Adrenal gland (tissue), 5 donors: ENCODE measurements around the gene NT5C2.

Experiments
- CTCF ChIP-seq, 6 experiments: fragments of 450-650 bp in 4 of 6; fragments of 200-600 bp in 2 of 6; sonication (generic) in 1 of 6; IDR thresholded peaks; 1 replicate in 5 of 6; 2 replicates in 1 of 6; pipeline versions ENCODE4 v1.5.1 to v1.8.0; 2016 to 2021; ENCODE audit warnings: antibody characterized with exemption in 6 of 6, mild to moderate bottlenecking in 2 of 6, moderate library complexity in 1 of 6
- POLR2A ChIP-seq, 2 donors: fragments of 450-650 bp; IDR thresholded peaks; one replicate each; pipeline ENCODE4 v1.6.1; 2017; ENCODE audit warnings: antibody characterized with exemption in 2 of 2, mild to moderate bottlenecking in 2 of 2, moderate library complexity in 1 of 2
- donor health status: DM: no; HTN: no; CAD: no.

GRCh38 chr10:103130910-103131309, 62.2 kb downstream of the NT5C2 start:
- TF ChIP-seq POLR2A (IDR thresholded peaks at IDR 0.05) (no peak), CTCF (IDR thresholded peaks at IDR 0.05) (no peak)
